CD4-positive, alpha-beta T cell treated with Interleukin-12 subunit alpha and Interleukin-12 subunit beta, for 1 hour (primary cell): ENCODE results near the gene CDK18.

Experiments
- DNase-seq: peaks from one replicate; pipeline ENCODE4 v3.0.0-alpha.2; 2020

Gene CDK18

GRCh38 chr1:205506409-205507200 is 2.1 kb downstream of the CDK18 start:
- DNase-seq = no peak

- no peak for DNase-seq
These were observed 3.8 kb downstream of the CDK18 start for GRCh38 chr1:205508227-205508714.

GRCh38 chr1:205510308-205510950 is 6.0 kb downstream of the CDK18 start:
- DNase-seq = no peak

GRCh38 chr1:205510951-205511330 is 6.5 kb downstream of the CDK18 start:
- DNase-seq = no peak

GRCh38 chr1:205512059-205513045 is 7.9 kb downstream of the CDK18 start:
- no peak for DNase-seq

GRCh38 chr1:205513774-205514173 is 9.3 kb downstream of the CDK18 start:
- DNase-seq = no peak

- DNase-seq = no peak
These were observed 10.0 kb downstream of the CDK18 start for GRCh38 chr1:205514211-205515142.

GRCh38 chr1:205515781-205516253 is 11.3 kb downstream of the CDK18 start:
- no peak for DNase-seq

GRCh38 chr1:205516362-205516761 is 11.9 kb downstream of the CDK18 start:
- no peak for DNase-seq

- no peak for DNase-seq
These were observed 12.8 kb downstream of the CDK18 start for GRCh38 chr1:205517288-205517687.

GRCh38 chr1:205517763-205518162 is 13.3 kb downstream of the CDK18 start:
- DNase-seq = no peak

- no peak for DNase-seq
These were observed 14.4 kb downstream of the CDK18 start for GRCh38 chr1:205518661-205519540.

- no peak for DNase-seq
These were observed 15.2 kb downstream of the CDK18 start for GRCh38 chr1:205519541-205520131.

GRCh38 chr1:205520709-205521108 is 16.2 kb downstream of the CDK18 start:
- DNase-seq = no peak

GRCh38 chr1:205521686-205522085 is 17.2 kb downstream of the CDK18 start:
- DNase-seq = no peak

GRCh38 chr1:205522692-205523091 is 18.2 kb downstream of the CDK18 start:
- no peak for DNase-seq

- no peak for DNase-seq
These were observed 18.9 kb downstream of the CDK18 start for GRCh38 chr1:205523261-205523890.

- DNase-seq = peak; percentile 72
These were observed 19.7 kb downstream of the CDK18 start for GRCh38 chr1:205523891-205524793.

GRCh38 chr1:205524794-205525101 is 20.3 kb downstream of the CDK18 start:
- no peak for DNase-seq
